ENCODE measurements around the gene NUMA1.

NUMA1 gene

DNA sequence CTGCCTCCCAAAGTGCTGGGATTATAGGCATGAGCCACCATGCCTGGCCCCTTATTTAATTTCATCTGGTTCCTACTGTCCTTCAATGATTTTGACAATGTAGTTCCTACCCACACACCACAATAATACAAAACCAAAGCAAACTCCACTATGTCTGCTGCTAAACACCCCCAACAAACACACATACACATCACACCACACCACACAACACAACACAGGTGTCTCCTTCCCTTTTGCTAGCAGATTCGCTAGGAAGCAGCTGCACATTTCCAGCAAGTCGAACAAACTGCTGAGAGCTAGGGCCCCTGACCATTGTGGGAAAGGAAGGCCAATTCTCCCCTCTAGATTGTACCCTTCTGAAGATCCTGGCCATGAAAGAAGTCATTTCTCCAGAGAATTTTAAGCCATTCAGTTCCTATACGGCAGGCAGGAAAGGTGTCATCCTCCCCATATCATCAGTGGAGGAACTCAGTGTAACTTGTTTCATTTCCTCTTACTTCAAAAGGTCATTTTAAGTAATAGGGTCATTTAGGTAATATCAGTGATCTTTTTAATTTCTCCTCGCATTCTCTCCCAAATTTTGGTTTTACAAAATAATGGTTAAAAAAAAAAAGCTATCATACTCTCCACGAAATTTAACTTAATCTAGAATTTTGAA, 18.5 kb downstream of the NUMA1 start:
- DNase-seq = no peak

DNA sequence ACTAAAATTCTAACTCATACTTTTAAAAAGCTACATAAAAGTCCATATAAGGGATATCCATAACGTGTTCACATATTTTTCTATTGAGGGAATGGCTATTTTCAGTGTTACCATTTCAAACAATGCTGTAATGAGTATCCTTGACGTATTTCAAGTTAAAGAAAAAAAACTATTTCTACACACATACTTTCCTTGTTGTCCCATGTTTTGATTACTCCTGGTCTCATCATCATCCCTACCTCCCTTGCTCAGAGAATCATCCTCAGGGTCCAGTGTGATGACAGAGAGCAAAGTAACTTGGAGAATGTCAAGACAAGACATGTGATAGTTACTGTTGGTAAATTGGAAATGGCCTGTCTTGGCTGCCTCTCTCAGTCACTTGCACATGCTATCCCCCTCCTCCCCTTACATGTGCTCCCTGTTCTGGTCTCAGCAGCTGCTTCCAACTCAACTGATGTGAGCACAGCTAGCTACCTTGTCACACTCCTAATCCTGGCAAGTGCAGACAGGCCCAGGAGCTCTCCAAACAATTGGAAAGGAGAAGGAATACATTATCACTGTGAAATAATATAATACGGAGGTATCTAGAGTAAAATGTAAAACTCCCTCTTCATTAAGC, 21.8 kb downstream of the NUMA1 start:
- peak; percentile 82 for DNase-seq

DNA sequence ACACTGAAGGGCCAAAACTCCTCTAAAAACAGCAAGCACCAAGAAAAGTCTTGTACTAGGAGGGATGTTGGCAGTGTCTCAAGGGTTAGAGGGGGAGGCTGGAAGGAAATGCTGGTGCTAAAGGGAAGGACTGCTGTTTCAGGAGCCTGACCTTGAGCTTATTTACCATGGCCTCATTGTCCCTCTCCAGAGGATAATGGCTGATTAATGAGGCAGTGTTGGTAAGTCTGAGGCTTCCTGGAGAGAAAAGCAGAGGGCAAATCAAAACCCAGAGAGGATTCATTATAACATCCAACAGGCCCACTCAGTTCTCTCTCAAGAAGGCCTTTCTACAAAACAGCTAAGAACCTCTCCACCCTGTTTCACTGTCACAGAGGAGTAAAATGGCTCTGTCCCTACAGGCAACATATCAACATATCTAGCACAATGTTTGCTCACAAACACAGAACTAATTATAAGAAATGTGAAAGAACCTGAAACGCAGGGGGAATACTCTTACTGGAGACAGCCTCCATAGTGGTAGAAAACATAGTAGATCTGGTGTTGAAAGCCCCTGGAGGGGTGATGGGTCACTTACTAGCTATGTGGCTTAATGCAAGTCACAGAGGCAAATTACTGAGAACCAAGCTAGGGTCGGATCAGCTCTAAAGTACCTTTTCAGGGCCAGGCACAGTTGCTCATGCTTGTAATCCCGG, 31.4 kb downstream of the NUMA1 start:
- no peak for DNase-seq

DNA sequence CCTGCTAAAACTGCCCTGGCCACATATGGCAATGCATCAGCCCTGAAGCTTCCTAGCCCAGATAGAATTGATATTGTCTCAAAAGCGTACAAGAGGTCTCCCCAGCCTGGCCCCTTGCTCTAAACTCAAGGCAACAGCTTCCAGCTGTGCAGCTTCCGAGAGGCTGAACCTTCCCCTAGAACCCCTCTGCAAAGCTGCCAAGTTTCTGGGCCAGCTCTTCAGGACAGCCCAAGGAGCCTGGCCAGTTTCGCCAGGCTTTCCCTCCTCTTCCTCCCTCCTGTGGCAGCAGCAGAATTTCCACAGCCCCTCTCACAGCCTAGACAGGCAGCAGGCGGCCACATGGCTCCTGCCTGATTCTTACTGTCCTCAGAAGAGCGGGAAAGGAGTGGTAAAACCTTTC, 34.5 kb downstream of the NUMA1 start:
- DNase-seq = no peak

DNA sequence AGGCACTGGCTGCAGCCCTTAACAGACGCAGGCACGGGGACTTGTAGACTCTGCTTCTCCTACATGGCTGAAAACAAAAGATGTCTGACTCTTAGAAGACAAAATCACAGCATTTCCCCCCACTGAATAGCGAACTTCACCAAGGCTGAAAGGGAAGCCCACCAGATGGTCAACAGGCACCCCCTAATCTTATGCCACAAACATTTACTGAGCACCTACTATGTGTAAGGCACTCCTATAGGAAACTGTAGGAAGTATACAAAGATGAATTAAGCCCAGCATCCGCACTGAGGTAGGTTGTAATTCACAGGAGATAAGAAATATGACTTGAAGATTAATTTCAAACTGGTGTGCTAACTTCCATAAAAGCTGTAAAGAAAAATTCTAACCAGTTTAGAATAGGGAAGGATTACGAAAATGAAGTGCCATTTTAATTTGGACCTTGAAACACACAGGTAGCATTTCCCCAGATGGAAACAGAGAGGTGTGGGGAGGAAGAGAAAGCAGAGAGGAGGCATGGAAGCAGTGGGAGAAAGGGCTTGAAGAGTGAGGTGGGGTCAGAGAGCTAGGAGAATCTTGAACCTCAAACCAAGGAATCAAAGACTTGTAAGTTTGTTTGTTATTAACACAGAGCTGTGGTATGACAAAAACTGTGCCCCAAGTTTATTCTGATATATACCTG, 38.1 kb downstream of the NUMA1 start:
- no peak for DNase-seq

DNA sequence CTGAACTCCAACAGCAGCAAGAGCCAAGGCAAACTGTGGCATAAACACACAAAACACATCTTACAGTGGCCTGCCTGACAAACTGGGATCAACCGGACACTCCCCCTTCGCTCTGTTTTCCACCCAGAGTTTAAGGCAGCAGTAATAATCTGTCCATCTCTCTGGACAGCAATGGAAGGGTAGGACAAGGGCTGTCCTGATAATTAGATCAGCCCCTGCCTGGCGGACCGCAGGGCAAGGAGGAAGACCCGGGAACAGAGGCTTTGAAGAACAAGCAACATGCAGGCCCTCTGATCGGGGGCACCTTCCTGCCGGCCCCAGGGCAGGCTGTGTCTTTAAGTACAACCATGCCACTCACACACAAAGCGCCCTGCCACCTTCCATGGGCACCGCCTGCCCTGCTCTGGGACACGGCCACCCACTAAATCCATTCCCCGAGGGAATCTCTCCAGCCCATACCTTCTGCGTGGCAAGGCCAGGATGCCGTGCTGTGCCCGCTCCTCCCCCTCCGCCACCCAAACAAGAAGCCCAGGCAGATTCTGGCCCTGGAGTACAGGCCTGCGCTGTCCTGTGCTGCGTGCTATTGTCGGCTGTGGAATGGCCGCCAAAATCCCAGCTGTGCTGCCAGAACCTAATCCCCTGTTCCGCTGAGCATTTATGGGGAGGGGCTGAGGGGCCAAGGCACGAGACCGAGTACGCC, 38.8 kb downstream of the NUMA1 start:
- peak; percentile 61 for DNase-seq

DNA sequence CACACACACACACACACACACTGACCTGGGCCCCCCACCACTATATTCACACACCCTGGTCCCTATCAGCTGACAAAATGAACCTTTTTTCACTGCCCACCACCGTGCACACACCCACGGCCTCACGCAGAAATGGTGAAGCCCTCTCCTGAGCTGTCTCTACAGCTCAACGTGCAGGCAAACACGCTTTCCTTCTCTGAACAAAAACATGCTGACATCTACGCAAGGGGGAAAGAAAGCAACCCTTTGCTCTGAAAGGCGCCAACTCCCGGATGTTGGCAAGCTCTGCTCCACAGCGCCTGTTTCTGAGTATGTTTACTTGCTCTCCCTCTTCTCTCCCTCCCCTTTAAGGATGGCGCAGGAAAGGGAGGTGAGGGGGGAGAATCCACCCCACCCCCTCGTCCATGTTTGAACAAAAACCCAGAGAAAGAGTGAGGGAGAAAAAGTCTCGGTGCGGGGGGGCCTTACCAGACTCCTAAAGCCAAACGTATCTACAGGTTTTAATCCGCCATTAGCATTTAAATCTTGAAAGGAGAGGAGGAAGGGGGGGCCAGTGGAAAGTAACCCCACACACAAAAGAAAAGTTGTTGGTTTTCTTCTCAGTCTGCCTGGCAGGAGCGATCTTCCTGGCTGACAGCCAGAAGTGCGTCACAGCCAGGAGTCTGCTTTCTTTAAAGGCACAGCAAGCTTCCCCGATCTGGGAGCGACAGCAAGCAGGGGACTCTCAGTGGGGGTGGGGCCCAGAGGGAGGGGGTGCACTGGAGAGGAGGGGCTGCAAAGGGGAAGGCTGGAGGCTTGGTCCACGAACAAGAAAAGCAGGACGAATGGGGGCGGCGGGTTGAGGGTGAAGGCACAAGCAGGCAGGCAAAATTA, 39.6 kb downstream of the NUMA1 start:
- DNase-seq = peak; percentile 94

DNA sequence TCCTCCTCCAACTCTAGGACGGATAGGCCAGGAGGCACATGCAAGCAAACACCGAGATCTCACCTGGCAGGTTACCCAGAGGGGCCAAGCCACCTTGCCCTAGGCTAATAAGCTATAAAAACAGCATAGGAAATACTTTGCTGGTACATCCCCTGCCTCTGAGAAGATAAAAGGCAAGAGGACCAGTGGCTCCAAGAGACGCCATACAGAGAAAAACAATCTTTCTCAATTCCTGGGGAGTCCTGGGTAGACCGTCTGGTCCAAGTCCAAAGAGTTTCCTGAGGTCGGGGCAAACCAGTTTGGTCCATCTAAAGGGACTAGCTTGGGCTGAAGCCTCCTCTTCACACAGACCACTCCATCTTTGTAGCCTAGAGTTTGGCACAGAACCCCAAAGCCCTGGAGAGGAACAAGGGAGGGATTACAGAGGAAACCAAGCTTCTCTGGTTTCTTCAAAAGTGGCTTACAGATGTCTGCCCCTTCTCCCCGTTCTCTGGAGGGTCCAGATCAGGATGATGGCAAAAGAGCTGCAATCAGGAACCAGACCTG, 40.4 kb downstream of the NUMA1 start:
- no peak for DNase-seq

DNA sequence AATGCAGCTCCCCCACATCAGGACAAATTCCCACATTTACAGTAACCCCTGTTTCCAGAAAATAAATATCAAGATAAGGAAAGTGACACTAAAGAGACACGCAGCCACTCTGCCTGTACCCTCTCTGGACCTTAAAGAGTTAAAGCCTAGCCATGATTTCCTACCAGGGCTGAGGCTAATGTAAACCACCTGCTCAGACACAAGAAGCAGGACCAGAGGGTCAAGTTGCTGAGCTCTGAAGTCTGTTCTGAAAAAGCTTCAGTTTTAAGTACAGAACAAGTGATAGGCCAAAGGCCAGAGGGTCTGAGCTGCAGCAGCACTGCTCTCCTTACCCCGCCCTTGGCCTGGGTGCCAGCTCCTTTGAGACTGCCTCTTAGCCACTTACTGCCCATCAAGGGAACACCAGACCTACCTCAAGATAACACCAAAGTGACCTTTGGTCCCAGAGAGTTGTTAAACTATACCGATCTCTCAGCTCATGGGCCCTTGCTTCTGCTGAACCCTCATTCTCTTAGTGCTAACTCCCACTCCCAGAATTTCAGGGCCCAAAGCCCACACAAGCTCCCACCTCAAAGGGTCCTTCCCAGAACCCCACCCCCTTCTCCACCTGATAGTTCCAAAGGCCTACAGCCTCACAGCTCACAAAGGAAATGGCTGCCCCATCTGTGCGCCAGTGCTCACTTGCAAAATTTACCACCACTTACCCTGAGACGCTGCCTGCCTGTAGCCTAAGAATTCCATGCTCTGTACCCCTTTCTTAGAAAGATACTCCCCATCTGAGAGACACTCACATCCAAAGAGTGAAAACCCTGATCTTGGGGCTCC, 41.1 kb downstream of the NUMA1 start:
- DNase-seq = no peak

DNA sequence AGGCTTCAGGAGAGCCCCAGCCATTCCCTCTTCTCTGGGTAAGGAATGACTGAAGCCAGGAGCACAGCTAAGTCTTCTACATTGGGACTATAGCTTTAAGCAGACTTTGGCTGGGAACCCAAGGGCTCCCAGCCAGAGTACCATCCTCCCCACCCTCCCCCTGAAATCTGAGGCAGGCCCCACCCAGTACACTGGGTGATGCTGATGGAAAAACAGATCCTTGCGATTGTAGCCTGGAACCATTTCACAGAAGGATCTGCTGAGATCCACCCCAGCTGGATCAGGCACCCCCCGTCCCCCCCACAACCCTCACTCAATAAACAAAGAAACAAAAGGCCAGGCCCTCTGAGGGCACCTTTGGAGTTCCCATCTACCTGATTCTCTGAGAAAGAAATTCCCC, 41.9 kb downstream of the NUMA1 start:
- DNase-seq = peak; percentile 34

DNA sequence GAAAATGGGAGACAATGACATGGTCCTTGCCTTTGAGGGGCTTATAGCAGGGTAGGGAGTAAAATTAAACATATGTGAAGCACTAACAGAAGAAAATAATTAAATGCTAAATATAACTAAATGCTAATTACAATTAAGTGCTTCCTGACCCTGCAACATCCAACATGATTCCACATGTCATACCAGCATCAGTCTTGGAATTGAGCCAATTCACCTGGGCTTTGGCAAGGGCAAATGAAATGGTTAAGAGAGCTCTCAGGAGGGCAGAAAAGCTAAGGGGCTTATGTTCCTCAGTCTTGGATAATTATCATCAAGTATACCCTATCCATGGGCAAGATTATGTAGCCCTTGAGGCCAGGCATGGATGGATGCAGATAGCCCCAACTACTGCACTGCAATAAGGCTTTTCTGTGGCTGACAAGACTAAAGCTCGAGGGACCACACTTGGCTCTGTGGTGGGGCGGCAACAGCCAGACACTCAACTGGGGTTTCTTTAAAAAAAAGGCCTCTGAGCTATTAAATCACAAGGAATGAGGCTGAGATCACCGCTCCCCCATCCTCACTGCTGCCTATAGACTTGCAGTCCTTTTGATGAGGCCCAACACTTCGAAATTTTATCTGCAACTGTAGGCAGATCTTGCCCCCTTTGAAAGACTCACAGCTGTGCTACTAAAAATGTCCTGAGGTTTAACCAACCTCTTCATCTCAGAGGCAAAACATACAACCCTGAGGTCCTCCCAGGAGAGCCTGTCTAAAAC, 42.6 kb downstream of the NUMA1 start:
- DNase-seq = peak; percentile 96

DNA sequence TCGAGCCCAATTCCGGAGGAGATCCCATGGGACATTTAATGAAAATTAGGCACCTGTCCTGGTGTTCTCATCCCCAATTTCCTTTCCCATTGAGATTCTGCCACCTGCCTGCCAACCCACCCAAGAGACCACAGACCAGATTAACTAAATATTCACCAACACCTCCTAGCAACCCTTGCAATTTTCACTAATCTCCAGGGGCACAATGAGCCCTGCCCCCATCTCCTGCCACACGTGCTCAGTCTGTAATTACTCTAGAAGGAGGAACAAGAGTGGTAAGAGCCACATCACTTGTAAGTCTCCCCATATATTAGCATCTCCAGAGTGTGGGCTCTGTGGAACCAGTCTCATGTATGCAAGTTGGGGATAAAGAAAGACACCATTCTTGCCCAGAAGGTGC, 43.7 kb downstream of the NUMA1 start:
- DNase-seq = no peak

DNA sequence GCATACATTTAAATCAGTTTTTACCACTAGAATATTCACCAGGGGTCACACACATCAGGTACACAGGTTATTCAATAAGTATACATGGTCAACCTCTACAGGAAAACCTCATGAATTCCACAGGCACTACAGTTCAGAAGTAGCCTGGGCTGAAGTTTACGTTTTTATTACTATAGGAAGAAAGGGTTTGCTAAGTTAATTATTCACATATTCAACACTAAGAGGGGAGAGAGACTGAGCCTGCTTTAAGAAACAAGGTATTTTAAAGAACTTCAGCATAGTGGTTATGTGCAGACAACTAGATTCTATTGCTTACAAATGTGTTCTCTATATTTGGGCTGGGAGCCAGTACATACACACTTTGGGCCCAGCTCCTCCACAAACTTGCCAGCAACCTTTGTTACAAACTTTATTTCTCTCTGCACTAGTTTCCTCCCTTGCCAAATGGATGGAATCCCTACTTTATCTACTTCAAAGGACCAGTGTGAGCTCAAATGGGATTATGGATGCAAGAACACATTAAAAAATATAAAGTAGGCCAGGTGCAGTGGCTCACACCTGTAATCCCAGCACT, 49.8 kb downstream of the NUMA1 start:
- DNase-seq = no peak

DNA sequence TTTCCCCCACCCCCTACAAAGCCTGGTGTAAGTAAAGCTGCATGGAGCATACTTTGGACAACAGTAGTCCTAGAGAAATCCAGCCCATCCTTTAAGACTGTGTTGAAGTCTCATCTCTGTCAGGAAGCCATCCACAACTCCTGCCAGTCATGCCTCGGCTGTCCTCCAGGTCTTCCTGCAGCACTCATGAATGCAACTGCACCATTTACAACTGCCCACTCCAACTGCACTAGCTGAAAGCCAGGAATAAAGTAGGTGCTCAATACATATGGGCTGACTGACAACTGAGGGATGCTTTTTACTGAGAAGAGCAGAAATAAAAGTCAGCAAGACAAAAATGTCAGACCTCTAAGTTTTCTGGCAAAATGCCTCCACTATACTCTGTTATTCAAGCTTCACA, 54.3 kb downstream of the NUMA1 start:
- no peak for DNase-seq

DNA sequence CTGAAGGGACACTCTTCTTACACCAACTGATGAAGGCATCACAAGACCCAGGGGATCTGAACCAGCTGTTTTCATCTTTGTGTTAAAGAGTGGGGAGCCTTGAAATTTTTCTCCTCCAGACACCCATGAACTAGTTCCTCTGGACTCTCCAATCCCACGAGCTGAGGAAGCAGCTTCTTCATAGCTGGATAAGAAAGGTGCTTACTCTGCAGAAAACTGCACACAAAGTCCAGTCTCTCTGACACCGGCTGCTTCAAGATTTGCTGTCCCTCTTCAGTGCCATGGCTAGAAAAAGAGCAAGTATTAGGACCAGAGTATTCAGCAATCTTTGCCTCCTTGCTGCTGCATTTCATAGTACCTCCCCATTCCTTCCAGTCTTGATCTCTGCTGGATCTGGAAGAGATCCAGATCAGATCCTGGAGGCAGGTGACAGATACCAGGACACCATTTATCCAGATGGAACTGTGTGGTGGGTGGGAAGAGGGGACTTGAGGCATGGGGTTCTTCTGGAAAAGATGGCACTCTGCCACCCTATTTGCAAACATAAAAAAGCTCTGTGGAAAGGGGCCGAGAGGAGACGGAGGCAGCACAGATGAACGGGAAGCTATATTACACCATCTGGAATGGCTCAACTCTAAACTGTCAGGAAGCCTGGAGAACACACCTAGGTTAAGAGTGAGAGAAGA, 56.1 kb downstream of the NUMA1 start:
- no peak for DNase-seq

DNA sequence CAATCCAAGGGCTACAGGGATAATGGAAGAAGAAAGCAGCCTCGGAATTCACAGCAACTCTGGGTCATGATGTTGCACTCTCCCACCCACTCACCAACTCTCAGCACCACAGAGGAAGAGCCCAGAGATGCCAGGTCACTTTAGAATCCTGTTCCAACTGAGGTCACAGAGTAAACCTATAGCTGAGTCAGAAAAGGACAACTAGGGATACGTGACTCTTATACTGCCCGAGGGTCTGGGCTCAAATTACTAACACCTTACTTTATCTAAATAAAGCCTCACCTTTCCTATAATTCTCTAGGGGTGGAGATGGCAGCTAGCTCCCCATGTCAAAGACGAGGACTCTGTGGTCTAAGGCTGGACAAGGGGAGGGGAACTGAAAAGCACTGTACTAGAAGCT, 57.0 kb downstream of the NUMA1 start:
- no peak for DNase-seq

DNA sequence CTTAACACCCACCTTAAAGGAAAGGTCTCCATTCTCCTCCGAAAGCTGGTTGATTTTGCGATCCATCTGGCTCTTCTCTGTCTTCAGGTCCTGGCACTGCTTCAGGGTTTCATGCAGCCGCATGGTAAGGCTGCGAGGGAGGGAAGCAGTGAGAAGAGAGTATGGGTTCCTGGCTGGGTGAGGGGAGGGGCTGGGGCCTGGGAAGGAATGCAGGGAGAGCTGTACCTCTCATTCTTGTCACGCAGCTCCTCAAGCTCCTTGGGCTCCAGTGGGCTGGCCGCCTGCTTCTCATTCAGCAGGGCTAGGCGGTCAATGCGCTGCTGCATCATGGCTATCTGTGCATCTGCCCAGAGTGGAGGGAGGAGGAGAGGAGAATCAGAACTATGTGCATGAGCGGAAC, 62.2 kb downstream of the NUMA1 start:
- no peak for DNase-seq

DNA sequence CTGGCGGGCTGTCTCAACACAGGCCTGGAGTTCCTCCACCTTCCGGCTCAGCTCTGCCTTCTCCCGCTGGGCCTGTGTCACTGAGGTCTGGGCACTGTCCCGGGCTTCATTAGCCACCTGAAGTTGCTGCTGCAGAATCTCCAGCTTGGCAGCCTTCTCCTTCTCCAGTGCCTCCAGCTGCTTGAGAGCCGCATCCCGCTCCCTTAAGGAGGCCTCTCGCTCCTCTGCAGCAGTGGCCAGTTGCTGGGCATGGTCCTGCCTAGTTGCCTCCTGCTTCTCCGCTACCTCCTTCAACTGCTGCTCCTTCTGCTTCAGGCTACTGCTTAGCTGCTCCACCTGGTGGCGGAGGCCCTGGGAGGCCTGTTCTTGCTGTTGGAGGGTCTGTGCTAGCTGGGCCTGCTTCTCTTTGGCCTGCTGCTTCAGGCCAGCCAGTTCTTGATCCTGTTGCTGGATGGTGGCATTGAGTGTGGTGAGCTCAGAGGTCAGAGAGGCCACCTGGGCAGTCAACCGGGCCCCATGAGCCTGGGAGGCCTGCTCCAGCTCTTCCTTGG, 64.8 kb downstream of the NUMA1 start:
- DNase-seq = no peak

DNA sequence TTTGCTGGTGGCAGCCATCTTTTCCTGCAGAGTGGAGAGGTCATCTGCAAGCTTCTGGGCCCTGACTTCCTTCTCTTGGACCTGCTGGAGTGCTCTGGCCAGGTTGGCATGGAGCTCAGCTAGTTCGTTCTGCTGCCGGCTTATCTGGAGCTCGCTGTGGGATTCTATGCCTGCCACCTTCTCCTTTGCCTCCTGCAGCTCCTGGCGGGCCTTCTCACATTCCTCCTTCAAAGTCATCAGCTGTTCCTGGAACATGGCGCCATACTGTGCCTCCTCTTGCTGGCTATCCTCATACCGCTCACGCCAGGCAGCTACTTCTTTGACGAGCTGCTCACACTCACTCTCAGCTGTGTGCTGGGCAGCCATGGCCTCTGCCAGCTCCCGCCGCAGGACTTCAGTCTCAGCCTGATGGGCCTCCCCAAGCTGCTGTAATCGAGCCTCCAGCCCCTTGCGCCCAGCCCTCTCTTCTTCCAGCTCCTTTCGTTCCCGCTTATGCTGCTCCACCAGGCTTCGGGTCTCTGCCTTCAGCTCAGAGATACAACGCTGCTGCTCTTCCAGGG, 65.5 kb downstream of the NUMA1 start:
- DNase-seq = no peak

Measured in NCI-H1105 (cell line).